IPS-20b (cell line): Measurements from ENCODE around the gene CASP10.

Source experiments
- H3K27ac ChIP-seq: one replicate; pipeline ENCODE4 v1.5.1; 2013; ENCODE audit warnings: low read length
- H3K27me3 ChIP-seq: 2 replicates; pipeline ENCODE4 v1.6.1; 2013; ENCODE audit warnings: mild to moderate bottlenecking, low read length, inconsistent platforms; ENCODE audit not compliant: insufficient read depth
- H3K36me3 ChIP-seq: 2 replicates; pipeline ENCODE4 v1.6.1; 2013; ENCODE audit warnings: low read depth, mild to moderate bottlenecking, inconsistent platforms, low read length, moderate library complexity; ENCODE audit not compliant: insufficient read depth
- H3K4me1 ChIP-seq: 2 replicates; pipeline ENCODE4 v1.6.1; 2013; ENCODE audit warnings: mild to moderate bottlenecking, control low read depth, inconsistent platforms, low read length, moderate library complexity; ENCODE audit not compliant: insufficient read depth
- H3K4me3 ChIP-seq: 2 replicates; pipeline ENCODE4 v1.5.1; 2013; ENCODE audit warnings: mild to moderate bottlenecking, low read length, inconsistent platforms
- H3K9ac ChIP-seq: 2 replicates; pipeline ENCODE4 v1.6.1; 2013; ENCODE audit warnings: low read depth, mild to moderate bottlenecking, inconsistent platforms, low read length, moderate library complexity
- H3K9me3 ChIP-seq: 2 replicates; pipeline ENCODE4 v1.6.1; 2013; ENCODE audit warnings: mild to moderate bottlenecking, low read depth, low read length, inconsistent platforms; ENCODE audit not compliant: insufficient read depth

CASP10 gene

GRCh38 chr2:201270293-201271001 lies 87.5 kb downstream of the CASP10 start:
- no peak overlapping the region for H3K4me3 ChIP-seq
- H3K27ac ChIP-seq: no peak overlapping the region
- H3K9ac ChIP-seq: no peak overlapping the region
- no peaks in the 10 kb centered on the region for H3K27me3 ChIP-seq
- H3K9me3 ChIP-seq: no peaks in the 10 kb centered on the region
- no peaks in the 10 kb centered on the region for H3K4me1 ChIP-seq
- H3K36me3 ChIP-seq: no peaks in the 10 kb centered on the region

GRCh38 chr2:201271917-201272316 lies 89.0 kb downstream of the CASP10 start:
- Histone ChIP-seq H3K9me3 (no peaks in the 10 kb centered on the region), H3K27me3 (no peaks in the 10 kb centered on the region), H3K9ac (no peak overlapping the region), H3K27ac (no peak overlapping the region), H3K4me1 (no peaks in the 10 kb centered on the region), H3K4me3 (no peak overlapping the region), H3K36me3 (no peaks in the 10 kb centered on the region)

- no peaks in the 10 kb centered on the region for H3K27me3 ChIP-seq
- no peaks in the 10 kb centered on the region for H3K4me1 ChIP-seq
- no peaks in the 10 kb centered on the region for H3K36me3 ChIP-seq
These were observed 90.5 kb downstream of the CASP10 start for GRCh38 chr2:201273330-201273983.

GRCh38 chr2:201275069-201275468 lies 92.1 kb downstream of the CASP10 start:
- H3K9me3 ChIP-seq: no peaks in the 10 kb centered on the region
- no peaks in the 10 kb centered on the region for H3K27me3 ChIP-seq
- H3K4me1 ChIP-seq: no peaks in the 10 kb centered on the region
- no peak overlapping the region for H3K9ac ChIP-seq
- no peak overlapping the region for H3K27ac ChIP-seq
- H3K4me3 ChIP-seq: no peak overlapping the region
- no peaks in the 10 kb centered on the region for H3K36me3 ChIP-seq

More at GRCh38 chr2:201273330-201273983, 90.5 kb downstream of the CASP10 start:
- H3K9me3 ChIP-seq: no peaks in the 10 kb centered on the region
- H3K4me3 ChIP-seq: no peak overlapping the region
- H3K9ac ChIP-seq: no peak overlapping the region
- H3K27ac ChIP-seq: no peak overlapping the region

GRCh38 chr2:201275990-201276389 lies 93.0 kb downstream of the CASP10 start:
- no peaks in the 10 kb centered on the region for H3K9me3 ChIP-seq
- H3K9ac ChIP-seq: no peak overlapping the region
- no peak overlapping the region for H3K27ac ChIP-seq
- no peaks in the 10 kb centered on the region for H3K27me3 ChIP-seq
- H3K4me1 ChIP-seq: no peaks in the 10 kb centered on the region
- no peaks in the 10 kb centered on the region for H3K36me3 ChIP-seq
- H3K4me3 ChIP-seq: no peak overlapping the region

- H3K36me3 ChIP-seq: no peaks in the 10 kb centered on the region
- no peak overlapping the region for H3K27ac ChIP-seq
- no peaks in the 10 kb centered on the region for H3K27me3 ChIP-seq
- no peaks in the 10 kb centered on the region for H3K9me3 ChIP-seq
- no peak overlapping the region for H3K4me3 ChIP-seq
- H3K9ac ChIP-seq: no peak overlapping the region
- H3K4me1 ChIP-seq: no peaks in the 10 kb centered on the region
These were observed 93.6 kb downstream of the CASP10 start for GRCh38 chr2:201276511-201276910.
